Measurements from ENCODE around the gene TEX9.

The TEX9 gene

GRCh38 chr15:56351353-56351752 is 13.9 kb upstream of the TEX9 start:
- H3K18ac ChIP-seq (ENCODE audit: low read length): no peak overlapping the region
- H3K9me3 ChIP-seq (ENCODE audit: insufficient read depth, low read depth, low read length): no peaks in the 10 kb centered on the region
- no peaks in the 10 kb centered on the region for H3K79me1 ChIP-seq (ENCODE audit: low read length)
- no peak overlapping the region for H2BK12ac ChIP-seq (ENCODE audit: low read length)
- H3K4me2 ChIP-seq (ENCODE audit: low read length): no peak overlapping the region
- no peak overlapping the region for H3K9ac ChIP-seq (ENCODE audit: low read length)
- H3K4me1 ChIP-seq (ENCODE audit: control insufficient read depth in 1 of 2, insufficient read depth in 2 of 2, low read length in 2 of 2): no peaks in the 10 kb centered on the region
- no peak overlapping the region for H3K14ac ChIP-seq (ENCODE audit: low read length)
- no peak overlapping the region for H2AFZ ChIP-seq (ENCODE audit: insufficient read depth, low read length, poor library complexity)
- H2AK5ac ChIP-seq (ENCODE audit: low read length): no peak overlapping the region
- H4K91ac ChIP-seq (ENCODE audit: low read depth, low read length): no peak overlapping the region
- H3K4ac ChIP-seq (ENCODE audit: low read depth, low read length): no peak overlapping the region
- H3K79me2 ChIP-seq (ENCODE audit: control insufficient read depth, insufficient read depth, low read length, poor library complexity): no peaks in the 10 kb centered on the region
- no peak overlapping the region for H3K4me3 ChIP-seq (ENCODE audit: low read depth, low read length)
- H3K23ac ChIP-seq (ENCODE audit: low read length): no peak overlapping the region
- no CpG with 5 or more reads among the region's 1 CpG for WGBS (ENCODE audit: extremely low coverage, insufficient coverage, insufficient read length)
- H2BK120ac ChIP-seq (ENCODE audit: insufficient read depth, low read length, poor library complexity): no peak overlapping the region
- no peaks in the 10 kb centered on the region for H3K36me3 ChIP-seq (ENCODE audit: control insufficient read depth in 1 of 2, insufficient read depth in 2 of 2, low read length in 2 of 2)
- H2BK5ac ChIP-seq (ENCODE audit: low read depth, low read length, poor library complexity): no peak overlapping the region
- H3K27me3 ChIP-seq (ENCODE audit: insufficient read depth, low read length): no peaks in the 10 kb centered on the region
- no peak overlapping the region for H4K12ac ChIP-seq (ENCODE audit: low read depth, low read length)
- H3K27ac ChIP-seq (ENCODE audit: low read depth, low read length): no peak overlapping the region
- H4K8ac ChIP-seq (ENCODE audit: low read depth, low read length): no peak overlapping the region
- no peak for DNase-seq

- no peaks in the 10 kb centered on the region for H3K36me3 ChIP-seq (ENCODE audit: control insufficient read depth in 1 of 2, insufficient read depth in 2 of 2, low read length in 2 of 2)
- no peak overlapping the region for H3K18ac ChIP-seq (ENCODE audit: low read length)
- no peak overlapping the region for H3K9ac ChIP-seq (ENCODE audit: low read length)
- H4K91ac ChIP-seq (ENCODE audit: low read depth, low read length): no peak overlapping the region
- no peak overlapping the region for H3K27ac ChIP-seq (ENCODE audit: low read depth, low read length)
- no peaks in the 10 kb centered on the region for H3K4me1 ChIP-seq (ENCODE audit: control insufficient read depth in 1 of 2, insufficient read depth in 2 of 2, low read length in 2 of 2)
- no peak overlapping the region for H3K4me2 ChIP-seq (ENCODE audit: low read length)
- DNase-seq: no peak
- H4K8ac ChIP-seq (ENCODE audit: low read depth, low read length): no peak overlapping the region
- H2BK120ac ChIP-seq (ENCODE audit: insufficient read depth, low read length, poor library complexity): no peak overlapping the region
- no peak overlapping the region for H3K23ac ChIP-seq (ENCODE audit: low read length)
- H3K27me3 ChIP-seq (ENCODE audit: insufficient read depth, low read length): no peaks in the 10 kb centered on the region
- no peak overlapping the region for H3K4ac ChIP-seq (ENCODE audit: low read depth, low read length)
- no peak overlapping the region for H3K4me3 ChIP-seq (ENCODE audit: low read depth, low read length)
- no CpG with 5 or more reads among the region's 12 CpGs for WGBS (ENCODE audit: extremely low coverage, insufficient coverage, insufficient read length)
- H3K79me2 ChIP-seq (ENCODE audit: control insufficient read depth, insufficient read depth, low read length, poor library complexity): no peaks in the 10 kb centered on the region
- H3K14ac ChIP-seq (ENCODE audit: low read length): no peak overlapping the region
- H2BK12ac ChIP-seq (ENCODE audit: low read length): no peak overlapping the region
- no peaks in the 10 kb centered on the region for H3K9me3 ChIP-seq (ENCODE audit: insufficient read depth, low read depth, low read length)
- H2AFZ ChIP-seq (ENCODE audit: insufficient read depth, low read length, poor library complexity): no peak overlapping the region
- H2AK5ac ChIP-seq (ENCODE audit: low read length): no peak overlapping the region
- H2BK5ac ChIP-seq (ENCODE audit: low read depth, low read length, poor library complexity): no peak overlapping the region
- H3K79me1 ChIP-seq (ENCODE audit: low read length): no peaks in the 10 kb centered on the region
- H4K12ac ChIP-seq (ENCODE audit: low read depth, low read length): no peak overlapping the region
Observed at GRCh38 chr15:56351957-56352506, 13.2 kb upstream of the TEX9 start.

- Histone ChIP-seq H2BK120ac (ENCODE audit: insufficient read depth, low read length, poor library complexity) (no peak overlapping the region), H3K27me3 (ENCODE audit: insufficient read depth, low read length) (no peaks in the 10 kb centered on the region), H3K27ac (ENCODE audit: low read depth, low read length) (no peak overlapping the region), H3K18ac (ENCODE audit: low read length) (no peak overlapping the region), H4K8ac (ENCODE audit: low read depth, low read length) (no peak overlapping the region), H2BK5ac (ENCODE audit: low read depth, low read length, poor library complexity) (no peak overlapping the region), H3K79me1 (ENCODE audit: low read length) (no peaks in the 10 kb centered on the region), H3K4me1 (ENCODE audit: control insufficient read depth in 1 of 2, insufficient read depth in 2 of 2, low read length in 2 of 2) (no peaks in the 10 kb centered on the region), H3K36me3 (ENCODE audit: control insufficient read depth in 1 of 2, insufficient read depth in 2 of 2, low read length in 2 of 2) (no peaks in the 10 kb centered on the region), H2BK12ac (ENCODE audit: low read length) (no peak overlapping the region), H4K91ac (ENCODE audit: low read depth, low read length) (no peak overlapping the region), H3K9ac (ENCODE audit: low read length) (no peak overlapping the region), H3K79me2 (ENCODE audit: control insufficient read depth, insufficient read depth, low read length, poor library complexity) (no peaks in the 10 kb centered on the region), H3K4me3 (ENCODE audit: low read depth, low read length) (no peak overlapping the region), H3K4ac (ENCODE audit: low read depth, low read length) (no peak overlapping the region), H2AK5ac (ENCODE audit: low read length) (no peak overlapping the region), H3K23ac (ENCODE audit: low read length) (no peak overlapping the region), H3K9me3 (ENCODE audit: insufficient read depth, low read depth, low read length) (no peaks in the 10 kb centered on the region), H3K14ac (ENCODE audit: low read length) (no peak overlapping the region), H3K4me2 (ENCODE audit: low read length) (no peak overlapping the region), H2AFZ (ENCODE audit: insufficient read depth, low read length, poor library complexity) (no peak overlapping the region), H4K12ac (ENCODE audit: low read depth, low read length) (no peak overlapping the region)
- DNase-seq: no peak
- no CpG with 5 or more reads among the region's 1 CpG for WGBS (ENCODE audit: extremely low coverage, insufficient coverage, insufficient read length)
Observed at GRCh38 chr15:56353119-56353518, 12.1 kb upstream of the TEX9 start.

GRCh38 chr15:56353740-56354139 is 11.5 kb upstream of the TEX9 start:
- Histone ChIP-seq H3K23ac (ENCODE audit: low read length) (no peak overlapping the region), H2AFZ (ENCODE audit: insufficient read depth, low read length, poor library complexity) (no peak overlapping the region), H3K27ac (ENCODE audit: low read depth, low read length) (no peak overlapping the region), H3K4me2 (ENCODE audit: low read length) (no peak overlapping the region), H2BK120ac (ENCODE audit: insufficient read depth, low read length, poor library complexity) (no peak overlapping the region), H3K79me2 (ENCODE audit: control insufficient read depth, insufficient read depth, low read length, poor library complexity) (no peaks in the 10 kb centered on the region), H3K79me1 (ENCODE audit: low read length) (no peaks in the 10 kb centered on the region), H3K4me1 (ENCODE audit: control insufficient read depth in 1 of 2, insufficient read depth in 2 of 2, low read length in 2 of 2) (no peaks in the 10 kb centered on the region), H4K91ac (ENCODE audit: low read depth, low read length) (no peak overlapping the region), H3K27me3 (ENCODE audit: insufficient read depth, low read length) (no peaks in the 10 kb centered on the region), H2BK12ac (ENCODE audit: low read length) (no peak overlapping the region), H3K4me3 (ENCODE audit: low read depth, low read length) (no peak overlapping the region), H3K9me3 (ENCODE audit: insufficient read depth, low read depth, low read length) (no peaks in the 10 kb centered on the region), H4K8ac (ENCODE audit: low read depth, low read length) (no peak overlapping the region), H4K12ac (ENCODE audit: low read depth, low read length) (no peak overlapping the region), H3K4ac (ENCODE audit: low read depth, low read length) (no peak overlapping the region), H2AK5ac (ENCODE audit: low read length) (no peak overlapping the region), H3K36me3 (ENCODE audit: control insufficient read depth in 1 of 2, insufficient read depth in 2 of 2, low read length in 2 of 2) (no peaks in the 10 kb centered on the region), H3K14ac (ENCODE audit: low read length) (no peak overlapping the region), H2BK5ac (ENCODE audit: low read depth, low read length, poor library complexity) (no peak overlapping the region), H3K18ac (ENCODE audit: low read length) (no peak overlapping the region), H3K9ac (ENCODE audit: low read length) (no peak overlapping the region)
- DNase-seq: no peak
